Measurements from ENCODE around the gene EGLN2.

The EGLN2 gene

DNA sequence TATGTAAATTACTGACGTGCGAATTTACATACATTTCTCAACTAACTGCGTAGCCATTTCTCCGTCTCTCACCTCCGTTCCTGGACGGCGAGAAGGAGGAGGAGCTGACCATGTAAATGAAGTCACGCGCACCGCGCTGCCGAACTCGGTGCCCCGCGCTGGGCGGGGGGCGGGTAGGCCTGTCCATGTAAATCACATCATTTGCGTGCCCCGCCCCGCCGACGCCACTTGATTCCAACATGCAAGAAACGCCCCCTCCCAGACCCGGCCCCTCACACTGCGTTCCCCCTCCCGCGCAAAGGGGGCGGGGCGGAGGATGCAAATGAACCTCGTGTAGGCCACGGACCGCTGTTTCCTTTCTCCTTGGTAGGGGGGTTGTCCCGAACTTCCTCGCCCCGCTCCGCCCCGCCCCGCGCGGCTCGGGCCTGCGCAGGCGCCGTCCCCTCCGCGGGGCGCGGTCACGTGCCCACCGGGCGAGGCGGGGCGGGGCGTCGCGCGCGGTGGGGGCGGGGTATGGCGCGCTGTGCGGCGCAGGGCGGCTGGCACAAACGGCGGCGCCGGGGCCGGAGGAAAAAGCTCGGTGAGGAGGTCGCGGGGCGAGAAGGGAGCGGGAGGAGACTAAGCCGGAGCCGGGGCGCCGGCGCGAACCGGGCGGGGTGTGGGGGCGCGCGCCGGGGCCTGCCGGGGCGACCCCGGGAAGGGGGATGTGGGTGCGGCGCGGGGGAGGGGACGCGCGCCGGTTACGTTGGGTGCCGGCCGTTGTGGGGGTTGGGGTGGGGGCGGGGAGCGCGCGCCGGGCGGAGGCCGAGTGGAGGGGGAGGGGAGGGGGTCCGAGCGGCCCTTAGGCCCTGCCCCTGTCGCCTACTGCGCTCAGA, at the start of gene EGLN2:
Gene EGLN2 (plus strand): TSS at position 509 of the 875 bp plus-strand sequence. CDS start 1,382 bp downstream, outside the sequence.
- TF ChIP-seq, protein P1, sequence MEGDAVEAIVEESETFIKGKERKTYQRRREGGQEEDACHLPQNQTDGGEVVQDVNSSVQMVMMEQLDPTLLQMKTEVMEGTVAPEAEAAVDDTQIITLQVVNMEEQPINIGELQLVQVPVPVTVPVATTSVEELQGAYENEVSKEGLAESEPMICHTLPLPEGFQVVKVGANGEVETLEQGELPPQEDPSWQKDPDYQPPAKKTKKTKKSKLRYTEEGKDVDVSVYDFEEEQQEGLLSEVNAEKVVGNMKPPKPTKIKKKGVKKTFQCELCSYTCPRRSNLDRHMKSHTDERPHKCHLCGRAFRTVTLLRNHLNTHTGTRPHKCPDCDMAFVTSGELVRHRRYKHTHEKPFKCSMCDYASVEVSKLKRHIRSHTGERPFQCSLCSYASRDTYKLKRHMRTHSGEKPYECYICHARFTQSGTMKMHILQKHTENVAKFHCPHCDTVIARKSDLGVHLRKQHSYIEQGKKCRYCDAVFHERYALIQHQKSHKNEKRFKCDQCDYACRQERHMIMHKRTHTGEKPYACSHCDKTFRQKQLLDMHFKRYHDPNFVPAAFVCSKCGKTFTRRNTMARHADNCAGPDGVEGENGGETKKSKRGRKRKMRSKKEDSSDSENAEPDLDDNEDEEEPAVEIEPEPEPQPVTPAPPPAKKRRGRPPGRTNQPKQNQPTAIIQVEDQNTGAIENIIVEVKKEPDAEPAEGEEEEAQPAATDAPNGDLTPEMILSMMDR (IDR thresholded peaks at IDR 0.05; ENCODE audit: control insufficient read depth, insufficient read depth, low read depth, low read length, missing control alignments) = no peak
- peak within 1 kb of the TSS; percentile 98 for H3K4me3 ChIP-seq (ENCODE audit: control insufficient read depth, low read depth, low read length)
- DNase-seq (ENCODE audit: low read depth) = peak; percentile 96

DNA sequence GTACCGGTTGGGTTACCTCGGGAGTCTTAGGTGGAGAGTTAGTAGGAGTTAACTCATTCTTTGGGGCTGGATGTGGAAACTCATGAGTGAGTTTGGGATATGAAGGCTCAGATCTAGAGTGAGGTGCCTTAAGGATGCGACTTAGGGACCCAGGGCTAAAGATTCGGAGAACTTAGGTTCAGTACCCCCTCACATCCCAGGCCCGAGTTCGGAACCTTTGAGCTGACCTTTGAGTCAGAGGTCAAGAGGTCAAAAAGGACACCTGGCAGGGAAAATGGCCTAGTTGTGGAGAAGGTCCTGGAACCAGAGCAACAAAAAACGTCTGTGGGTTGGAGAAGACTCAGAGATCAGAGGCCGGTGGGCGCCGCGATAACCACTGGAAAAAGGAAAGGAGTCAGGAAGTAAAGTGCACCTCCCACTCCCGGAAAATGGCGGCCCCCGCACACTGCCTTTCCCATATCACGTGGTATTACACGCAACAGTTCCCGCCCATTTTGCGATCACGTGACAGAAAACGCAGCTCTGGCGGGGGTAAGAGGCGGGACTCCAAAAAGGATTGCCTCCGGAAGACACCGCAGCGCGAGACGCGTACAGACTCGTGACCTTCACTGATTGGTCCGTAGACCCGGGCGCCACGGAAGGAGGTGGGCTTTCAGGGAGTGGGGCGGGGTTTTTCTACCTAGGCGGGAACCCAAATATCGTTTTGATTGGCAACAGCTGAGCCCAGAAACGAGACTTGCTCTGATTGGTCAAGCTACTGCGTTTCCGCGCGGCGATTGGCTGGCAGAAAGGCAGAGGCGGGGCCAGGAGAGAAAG, 48.7 kb upstream of the EGLN2 start, which contains the start of gene ACTMAP:
Gene ACTMAP (minus strand): TSS at position 420 of the 816 bp plus-strand sequence. CDS start 674 bp downstream, outside the sequence.
- peak; percentile 99 for DNase-seq (ENCODE audit: low read depth)
- TF ChIP-seq, protein P1 (IDR thresholded peaks at IDR 0.05; ENCODE audit: control insufficient read depth, insufficient read depth, low read depth, low read length, missing control alignments) = no peak
- peak within 1 kb of the TSS; percentile 61 for H3K4me3 ChIP-seq (ENCODE audit: control insufficient read depth, low read depth, low read length)

DNA sequence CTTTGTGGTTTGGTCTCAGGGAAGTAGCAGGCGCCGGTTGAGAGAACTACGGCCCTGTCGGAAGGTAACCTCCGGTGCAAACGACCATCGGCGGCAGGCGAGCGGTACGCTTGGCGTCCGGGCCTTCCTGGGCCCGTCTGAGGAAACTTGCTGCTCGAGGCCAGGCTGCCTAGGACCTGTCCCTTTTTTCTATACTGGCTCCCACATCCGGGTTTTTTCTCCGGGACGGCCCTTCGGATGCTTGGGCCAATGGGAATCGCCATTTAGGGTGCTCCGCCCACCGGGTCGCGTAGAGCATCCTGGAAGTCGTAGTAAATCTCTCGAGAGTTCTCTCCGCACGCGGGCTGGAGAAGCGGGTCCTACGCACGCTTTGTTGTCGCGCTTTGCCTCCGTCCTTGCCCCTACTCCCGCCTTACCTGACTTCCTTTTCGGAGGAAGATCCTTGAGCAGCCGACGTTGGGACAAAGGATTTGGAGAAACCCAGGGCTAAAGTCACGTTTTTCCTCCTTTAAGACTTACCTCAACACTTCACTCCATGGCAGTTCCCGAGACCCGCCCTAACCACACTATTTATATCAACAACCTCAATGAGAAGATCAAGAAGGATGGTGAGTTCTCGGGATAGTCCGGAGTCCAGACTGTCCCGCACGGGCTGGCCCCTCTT, 48.0 kb upstream of the EGLN2 start, which contains the start of gene SNRPA:
Gene SNRPA (plus strand): TSS at position 330 of the 664 bp plus-strand sequence. CDS start 206 bp downstream, at position 536.
- TF ChIP-seq, protein P1 (IDR thresholded peaks at IDR 0.05; ENCODE audit: control insufficient read depth, insufficient read depth, low read depth, low read length, missing control alignments) = no peak
- peak; percentile 90 for DNase-seq (ENCODE audit: low read depth)
- peak within 1 kb of the TSS; percentile 61 for H3K4me3 ChIP-seq (ENCODE audit: control insufficient read depth, low read depth, low read length)

DNA sequence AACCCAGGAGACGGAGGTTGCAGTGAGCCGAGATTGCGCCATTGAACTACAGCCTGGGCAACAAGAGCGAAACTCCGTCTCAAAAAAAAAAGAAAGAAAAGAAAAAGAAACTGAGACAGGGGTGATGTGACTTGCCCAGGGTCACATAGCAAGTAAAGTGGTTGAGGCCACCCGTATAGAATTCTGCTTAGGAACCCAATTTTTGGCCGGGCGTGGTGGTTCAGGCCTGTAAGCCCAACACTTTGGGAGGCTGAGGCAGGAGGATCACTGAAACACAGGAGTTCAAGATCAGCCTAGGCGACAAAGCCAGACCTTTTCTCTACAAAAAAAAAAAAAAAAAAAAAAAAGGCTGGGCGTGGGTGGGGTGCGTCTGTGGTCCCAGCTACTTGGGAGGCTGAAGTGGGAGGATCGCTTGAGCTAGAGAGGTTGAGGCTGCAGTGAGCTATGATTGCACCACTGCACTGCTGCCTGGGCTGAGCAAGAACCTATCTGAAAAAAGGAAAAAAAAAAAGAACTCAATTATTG, 46.7 kb upstream of the EGLN2 start:
- TF ChIP-seq, protein P1 (IDR thresholded peaks at IDR 0.05; ENCODE audit: control insufficient read depth, insufficient read depth, low read depth, low read length, missing control alignments) = no peak
- DNase-seq (ENCODE audit: low read depth) = no peak
- peak overlapping the region; percentile 61 for H3K4me3 ChIP-seq (ENCODE audit: control insufficient read depth, low read depth, low read length)

DNA sequence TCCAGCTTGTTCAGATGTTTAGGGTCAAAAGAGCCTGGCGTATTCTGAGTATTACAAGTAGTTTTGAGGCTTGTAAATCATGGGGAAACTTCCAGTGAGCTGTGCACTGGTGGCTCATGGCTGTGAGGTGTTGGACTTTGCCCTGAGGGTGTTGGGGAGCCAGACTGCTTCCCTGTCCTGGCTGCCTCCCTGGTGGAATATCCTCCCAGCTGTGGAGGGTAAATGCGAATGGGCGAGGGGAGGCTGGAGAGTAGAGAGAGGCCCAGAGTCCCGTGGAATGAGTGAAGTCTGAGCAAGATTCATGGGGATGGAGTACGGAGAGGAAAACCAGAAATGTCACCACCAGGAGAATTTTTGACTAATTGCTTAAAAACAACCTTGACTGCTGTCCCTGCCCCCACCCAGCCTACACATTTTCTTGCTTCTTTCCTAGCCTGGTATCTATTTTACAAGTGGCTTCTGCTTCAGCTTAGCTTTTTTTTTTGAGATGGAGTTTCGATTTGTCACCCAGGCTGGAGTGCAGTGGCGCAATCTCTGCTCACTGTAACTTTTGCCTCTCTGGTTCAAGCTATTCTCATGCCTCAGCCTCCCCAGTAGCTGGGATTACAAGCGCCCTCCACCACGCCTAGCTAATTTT, 44.3 kb upstream of the EGLN2 start:
- TF ChIP-seq, protein P1 (IDR thresholded peaks at IDR 0.05; ENCODE audit: control insufficient read depth, insufficient read depth, low read depth, low read length, missing control alignments) = no peak
- no peak overlapping the region for H3K4me3 ChIP-seq (ENCODE audit: control insufficient read depth, low read depth, low read length)
- no peak for DNase-seq (ENCODE audit: low read depth)
